GM12865 (cell line): Measurements from ENCODE around the gene PITPNM1.
"Not testable (repeated sequence)": the region's sequence is repeated elsewhere in the genome, so short reads cannot be mapped to it uniquely, and the experiment has no call there.

ENCODE experiments used
- DNase-seq: peaks from one replicate; pipeline ENCODE4 v3.0.0; 2010; ENCODE audit warnings: low read depth
- H3K4me3 ChIP-seq: 2 replicates; pipeline ENCODE4 v1.5.1; 2011; ENCODE audit warnings: mild to moderate bottlenecking, low read depth, low read length, control low read depth
- CTCF ChIP-seq: IDR thresholded peaks from 2 replicates; pipeline ENCODE4 v1.5.1; 2011; ENCODE audit warnings: low read length, control low read depth, low read depth, inconsistent platforms; ENCODE audit not compliant: insufficient read depth; ENCODE audit errors: missing control alignments

PITPNM1 gene

GRCh38 chr11:67517784-67518552 is 12.8 kb upstream of the PITPNM1 start:
- no peak overlapping the region for H3K4me3 ChIP-seq
- no peak for DNase-seq
- TF ChIP-seq CTCF, result no peak

- no peak overlapping the region for H3K4me3 ChIP-seq
- no peak for TF ChIP-seq CTCF
- DNase-seq, result no peak
Measured at GRCh38 chr11:67516806-67517205, 11.6 kb upstream of the PITPNM1 start.

- TF ChIP-seq CTCF, result no peak
- no peak for DNase-seq
- H3K4me3 ChIP-seq, result no peak overlapping the region
Measured at GRCh38 chr11:67514116-67514515, 9.0 kb upstream of the PITPNM1 start.

GRCh38 chr11:67511558-67511957 is 6.4 kb upstream of the PITPNM1 start:
- DNase-seq, H3K4me3 ChIP-seq: not testable (repeated sequence)

GRCh38 chr11:67510023-67510345 is 4.8 kb upstream of the PITPNM1 start:
- TF ChIP-seq CTCF, result no peak
- DNase-seq, result no peak
- no peak overlapping the region for H3K4me3 ChIP-seq

- DNase-seq, result peak; percentile 98
- TF ChIP-seq CTCF, result no peak
- peak overlapping the region; percentile 68 for H3K4me3 ChIP-seq
Measured at GRCh38 chr11:67508486-67509121, 3.4 kb upstream of the PITPNM1 start.

- H3K4me3 ChIP-seq, result peak within 1 kb of the TSS; percentile 79
- no peak for TF ChIP-seq CTCF
Measured at GRCh38 chr11:67507864-67508485, 2.8 kb upstream of the PITPNM1 start, which contains the start of gene CDK2AP2. Gene CDK2AP2, minus strand, starts transcription at chr11:67508162. Its CDS starts 80 bp downstream, at chr11:67508082.

More at GRCh38 chr11:67507864-67508485, 2.8 kb upstream of the PITPNM1 start, which contains the start of gene CDK2AP2:
- peak; percentile 100 for DNase-seq
